Measurements from ENCODE around the gene GRHL3. TPM values are rescaled to one million over a fixed set of nuclear protein-coding genes. Genes with fewer than 3 reads are reported as not detected.

The GRHL3 gene
- total and polyA plus RNA-seq, 10 of the 15 experiments (the other 5 are each of a cell fraction or from before 2014, with no cell fraction given): 0.07 to 0.87 (median 0.34) TPM

DNA sequence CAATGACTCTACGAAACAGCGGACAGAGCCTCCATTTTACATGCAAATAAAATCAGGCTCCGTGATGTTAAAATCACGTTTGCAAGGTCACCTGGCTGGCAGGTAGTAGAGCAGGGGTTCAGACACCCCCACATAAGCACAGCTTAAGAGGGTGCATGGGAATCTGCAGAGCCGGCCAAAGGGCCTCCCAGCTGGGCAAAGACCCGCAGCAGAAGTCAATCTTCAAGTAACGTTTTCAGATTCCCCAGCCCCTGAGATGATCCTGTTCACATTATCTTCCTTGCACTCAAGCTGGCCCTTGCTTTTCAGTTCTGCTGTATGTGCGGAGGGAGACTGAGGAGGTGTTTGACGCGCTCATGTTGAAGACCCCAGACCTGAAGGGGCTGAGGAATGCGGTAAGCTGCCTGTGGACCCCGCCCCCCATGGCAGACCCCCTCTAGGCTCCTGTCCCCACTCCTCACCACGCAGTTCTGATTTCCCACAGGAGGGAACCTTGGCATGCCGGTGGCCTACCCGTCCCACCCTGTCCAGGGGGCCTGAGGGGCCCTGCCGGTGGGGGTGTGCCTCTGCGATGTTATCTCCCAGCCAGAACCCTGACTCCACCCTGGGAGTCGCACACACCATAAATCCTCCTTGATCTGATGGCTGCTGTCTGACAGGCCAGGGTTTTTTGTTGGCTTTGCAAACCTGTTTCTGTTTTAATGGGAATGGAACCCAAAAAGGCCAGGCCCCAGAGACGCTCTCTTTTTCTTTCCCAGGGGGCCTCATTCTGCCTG lies 28.2 kb downstream of the GRHL3 start (continued):
- TF ChIP-seq MEF2B (IDR thresholded peaks at IDR 0.05; ENCODE audit: partially characterized antibody, poor library complexity, severe bottlenecking) (no peak), KAT2A (conservative IDR thresholded peaks at IDR 0.05; ENCODE audit: control insufficient read depth, low read depth, low read length) (no peak), WRNIP1 (IDR thresholded peaks at IDR 0.05; ENCODE audit: borderline replicate concordance, low read depth, low read length) (no peak)
- TF ChIP-seq, protein P1, sequence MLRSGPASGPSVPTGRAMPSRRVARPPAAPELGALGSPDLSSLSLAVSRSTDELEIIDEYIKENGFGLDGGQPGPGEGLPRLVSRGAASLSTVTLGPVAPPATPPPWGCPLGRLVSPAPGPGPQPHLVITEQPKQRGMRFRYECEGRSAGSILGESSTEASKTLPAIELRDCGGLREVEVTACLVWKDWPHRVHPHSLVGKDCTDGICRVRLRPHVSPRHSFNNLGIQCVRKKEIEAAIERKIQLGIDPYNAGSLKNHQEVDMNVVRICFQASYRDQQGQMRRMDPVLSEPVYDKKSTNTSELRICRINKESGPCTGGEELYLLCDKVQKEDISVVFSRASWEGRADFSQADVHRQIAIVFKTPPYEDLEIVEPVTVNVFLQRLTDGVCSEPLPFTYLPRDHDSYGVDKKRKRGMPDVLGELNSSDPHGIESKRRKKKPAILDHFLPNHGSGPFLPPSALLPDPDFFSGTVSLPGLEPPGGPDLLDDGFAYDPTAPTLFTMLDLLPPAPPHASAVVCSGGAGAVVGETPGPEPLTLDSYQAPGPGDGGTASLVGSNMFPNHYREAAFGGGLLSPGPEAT (IDR thresholded peaks at IDR 0.05; ENCODE audit: low read depth): no peak

GRCh38 chr1:24348196-24348595 lies 29.0 kb downstream of the GRHL3 start:
- H3K9ac ChIP-seq (ENCODE audit: control insufficient read depth, insufficient read depth, low read length): no peak overlapping the region
- ChIA-PET SMC1A (ENCODE audit: uncharacterized antibody, unreplicated experiment) (interaction anchor here (0.8 kb wide), 1 partner anchor 43 kb away, joined by 4 read pairs; no protein-coding TSS in a partner anchor), RAD21 (ENCODE audit: unreplicated experiment) (no interaction called here), POLR2A (no interaction called here), CTCF (interaction anchor here (0.6 to 1.6 kb wide), 2 partner anchors 43 to 146 kb away, joined by 3 read pairs; no protein-coding TSS in a partner anchor)
- DNase-seq (ENCODE audit: low read depth, low spot score): no peak
- FAIRE-seq: no peak
- H3K79me2 ChIP-seq (ENCODE audit: control insufficient read depth, insufficient read depth, low read length): no peaks in the 10 kb centered on the region
- no peak for ATAC-seq
- no peaks in the 10 kb centered on the region for H3K36me3 ChIP-seq (ENCODE audit: control insufficient read depth in 2 of 2, insufficient read depth in 2 of 2, low read length in 1 of 2)
- H3K27ac ChIP-seq (ENCODE audit: control insufficient read depth, insufficient read depth): no peak overlapping the region
- no peak overlapping the region for H3K4me2 ChIP-seq (ENCODE audit: control insufficient read depth, insufficient read depth)
- H3K4me1 ChIP-seq (ENCODE audit: control insufficient read depth, insufficient read depth, low read length): peaks cover 18% of the 10 kb centered on the region
- intact Hi-C loops (cut with micrococcal nuclease; ENCODE audit: unreplicated experiment) (no loop called here), in situ Hi-C loops (cut with MboI) (no loop called here)
- BruUV-seq (replicated peaks): no TSS peak
- H3K9me3 ChIP-seq (replicated peaks; ENCODE audit: control insufficient read depth, insufficient read depth, low read length): no peaks in the 10 kb centered on the region
- H3K27me3 ChIP-seq (replicated peaks in 1 of 2; ENCODE audit: control insufficient read depth in 2 of 2, insufficient read depth in 2 of 2, low read length in 1 of 2): no peaks in the 10 kb centered on the region; a peak in 3 of 4 replicates
- H3K4me3 ChIP-seq: no peak overlapping the region
- H2AFZ ChIP-seq (ENCODE audit: control insufficient read depth, low read depth, low read length): no peak overlapping the region
- TF ChIP-seq SREBF1 (IDR thresholded peaks at IDR 0.05; ENCODE audit: low read length) (no peak), CEBPB (IDR thresholded peaks at IDR 0.05; ENCODE audit: borderline replicate concordance in 1 of 2, low read depth in 2 of 2, low read length in 2 of 2) (no peak), PRDM15 (CRISPR knock-in tag; IDR thresholded peaks at IDR 0.05) (no peak), LARP7 (IDR thresholded peaks at IDR 0.05) (no peak), FOS (IDR thresholded peaks at IDR 0.05; ENCODE audit: borderline replicate concordance, extremely low read depth, insufficient read length) (no peak), MEF2A (IDR thresholded peaks at IDR 0.05; ENCODE audit: insufficient read depth, low read depth, low read length) (no peak)
- TF ChIP-seq, protein P2, sequence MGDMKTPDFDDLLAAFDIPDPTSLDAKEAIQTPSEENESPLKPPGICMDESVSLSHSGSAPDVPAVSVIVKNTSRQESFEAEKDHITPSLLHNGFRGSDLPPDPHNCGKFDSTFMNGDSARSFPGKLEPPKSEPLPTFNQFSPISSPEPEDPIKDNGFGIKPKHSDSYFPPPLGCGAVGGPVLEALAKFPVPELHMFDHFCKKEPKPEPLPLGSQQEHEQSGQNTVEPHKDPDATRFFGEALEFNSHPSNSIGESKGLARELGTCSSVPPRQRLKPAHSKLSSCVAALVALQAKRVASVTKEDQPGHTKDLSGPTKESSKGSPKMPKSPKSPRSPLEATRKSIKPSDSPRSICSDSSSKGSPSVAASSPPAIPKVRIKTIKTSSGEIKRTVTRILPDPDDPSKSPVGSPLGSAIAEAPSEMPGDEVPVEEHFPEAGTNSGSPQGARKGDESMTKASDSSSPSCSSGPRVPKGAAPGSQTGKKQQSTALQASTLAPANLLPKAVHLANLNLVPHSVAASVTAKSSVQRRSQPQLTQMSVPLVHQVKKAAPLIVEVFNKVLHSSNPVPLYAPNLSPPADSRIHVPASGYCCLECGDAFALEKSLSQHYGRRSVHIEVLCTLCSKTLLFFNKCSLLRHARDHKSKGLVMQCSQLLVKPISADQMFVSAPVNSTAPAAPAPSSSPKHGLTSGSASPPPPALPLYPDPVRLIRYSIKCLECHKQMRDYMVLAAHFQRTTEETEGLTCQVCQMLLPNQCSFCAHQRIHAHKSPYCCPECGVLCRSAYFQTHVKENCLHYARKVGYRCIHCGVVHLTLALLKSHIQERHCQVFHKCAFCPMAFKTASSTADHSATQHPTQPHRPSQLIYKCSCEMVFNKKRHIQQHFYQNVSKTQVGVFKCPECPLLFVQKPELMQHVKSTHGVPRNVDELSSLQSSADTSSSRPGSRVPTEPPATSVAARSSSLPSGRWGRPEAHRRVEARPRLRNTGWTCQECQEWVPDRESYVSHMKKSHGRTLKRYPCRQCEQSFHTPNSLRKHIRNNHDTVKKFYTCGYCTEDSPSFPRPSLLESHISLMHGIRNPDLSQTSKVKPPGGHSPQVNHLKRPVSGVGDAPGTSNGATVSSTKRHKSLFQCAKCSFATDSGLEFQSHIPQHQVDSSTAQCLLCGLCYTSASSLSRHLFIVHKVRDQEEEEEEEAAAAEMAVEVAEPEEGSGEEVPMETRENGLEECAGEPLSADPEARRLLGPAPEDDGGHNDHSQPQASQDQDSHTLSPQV (IDR thresholded peaks at IDR 0.05): no peak
- no peaks in the 10 kb centered on the region for H4K20me1 ChIP-seq (ENCODE audit: control insufficient read depth, insufficient read depth)
- WGBS (ENCODE audit: insufficient coverage, insufficient replicate concordance, low lambda C conversion rate, missing lambda C conversion rate): 81% methylated on average over 10 of the region's 10 CpGs
